Mesenchymal stem cell (in vitro differentiated cells and primary cell): ENCODE data around the gene CA9.

Experiments used
- DNase-seq: peaks from one replicate; pipeline ENCODE4 v3.0.0-alpha.2; 2013
- H2AFZ ChIP-seq: one replicate; pipeline ENCODE4 v1.6.1; 2013; ENCODE audit warnings: low read depth, mild to moderate bottlenecking, control low read depth, inconsistent platforms, low read length, moderate library complexity
- H2AK5ac ChIP-seq: 2 replicates; pipeline ENCODE4 v1.6.1; 2013; ENCODE audit warnings: low read length, moderate library complexity, mild to moderate bottlenecking, inconsistent platforms; ENCODE audit not compliant: severe bottlenecking
- H2BK120ac ChIP-seq: one replicate; pipeline ENCODE4 v1.6.1; 2013; ENCODE audit warnings: low read depth, mild to moderate bottlenecking, inconsistent platforms, low read length, moderate library complexity
- H2BK12ac ChIP-seq, 2 experiments: one replicate each; pipeline ENCODE4 v1.6.1; 2013; ENCODE audit warnings: inconsistent platforms in 2 of 2, low read length in 2 of 2, mild to moderate bottlenecking in 2 of 2, moderate library complexity in 2 of 2, control low read depth in 1 of 2
- H2BK15ac ChIP-seq: one replicate; pipeline ENCODE4 v1.6.1; 2013; ENCODE audit warnings: mild to moderate bottlenecking, low read depth, inconsistent platforms; ENCODE audit not compliant: poor library complexity, severe bottlenecking
- H2BK5ac ChIP-seq: 2 replicates; pipeline ENCODE4 v1.6.1; 2013; ENCODE audit warnings: low read depth, mild to moderate bottlenecking, low read length, control low read depth, inconsistent platforms; ENCODE audit not compliant: poor library complexity, severe bottlenecking
- H3K14ac ChIP-seq, 2 experiments: one replicate each; pipeline ENCODE4 v1.6.1; 2013; ENCODE audit warnings: inconsistent platforms in 2 of 2, low read length in 2 of 2, control low read depth in 1 of 2, mild to moderate bottlenecking in 1 of 2, moderate library complexity in 1 of 2
- H3K18ac ChIP-seq, 2 experiments: one replicate each; pipeline ENCODE4 v1.6.1; 2013; ENCODE audit warnings: inconsistent platforms in 2 of 2, low read length in 2 of 2, control low read depth in 1 of 2, low read depth in 1 of 2, mild to moderate bottlenecking in 1 of 2
- H3K23ac ChIP-seq, 2 experiments: one replicate each; pipeline ENCODE4 v1.6.1; 2013; ENCODE audit warnings: inconsistent platforms in 2 of 2, low read length in 2 of 2, mild to moderate bottlenecking in 2 of 2, moderate library complexity in 2 of 2, control low read depth in 1 of 2
- H3K27ac ChIP-seq: 2 replicates; pipeline ENCODE4 v1.5.1; 2013; ENCODE audit warnings: mild to moderate bottlenecking, moderate library complexity, low read length, control low read depth, inconsistent platforms; ENCODE audit not compliant: poor library complexity, severe bottlenecking
- H3K27me3 ChIP-seq, 2 experiments: 2 replicates each; pipeline versions ENCODE4 v1.6.1 to v1.7.0; 2013; ENCODE audit warnings: low read length in 2 of 2, mild to moderate bottlenecking in 2 of 2, moderate library complexity in 2 of 2, control low read depth in 1 of 2, inconsistent platforms in 1 of 2; ENCODE audit not compliant: control insufficient read depth in 1 of 2, insufficient read depth in 1 of 2
- H3K36me3 ChIP-seq, 2 experiments: 2 replicates each; pipeline versions ENCODE4 v1.6.1 to v1.7.0; 2013; ENCODE audit warnings: low read length in 2 of 2, control low read depth in 1 of 2, inconsistent platforms in 1 of 2, low read depth in 1 of 2, mild to moderate bottlenecking in 1 of 2; ENCODE audit not compliant: insufficient read depth in 2 of 2, control insufficient read depth in 1 of 2
- H3K4ac ChIP-seq, 2 experiments: one replicate each; pipeline ENCODE4 v1.6.1; 2013; ENCODE audit warnings: inconsistent platforms in 2 of 2, low read length in 2 of 2, mild to moderate bottlenecking in 2 of 2, moderate library complexity in 2 of 2, control low read depth in 1 of 2, low read depth in 1 of 2
- H3K4me1 ChIP-seq: 2 replicates; pipeline ENCODE4 v1.6.1; 2013; ENCODE audit warnings: low read depth, low read length, control low read depth; ENCODE audit not compliant: control insufficient read depth, insufficient read depth
- H3K4me2 ChIP-seq: 2 replicates; pipeline ENCODE4 v1.6.1; 2013; ENCODE audit warnings: low read length, mild to moderate bottlenecking, inconsistent platforms; ENCODE audit not compliant: poor library complexity, severe bottlenecking
- H3K4me3 ChIP-seq, 2 experiments: 2 replicates each; pipeline versions ENCODE4 v1.5.1 to v1.7.0; 2013; ENCODE audit warnings: low read length in 2 of 2, mild to moderate bottlenecking in 2 of 2, control low read depth in 1 of 2, low read depth in 1 of 2; ENCODE audit not compliant: insufficient read depth in 1 of 2
- H3K79me1 ChIP-seq: replicated peaks from 2 replicates; pipeline ENCODE4 v1.6.1; 2013; ENCODE audit warnings: mild to moderate bottlenecking, control low read depth, low read length, inconsistent platforms; ENCODE audit not compliant: poor library complexity, severe bottlenecking
- H3K9ac ChIP-seq: 2 replicates; pipeline ENCODE4 v1.7.0; 2013; ENCODE audit warnings: mild to moderate bottlenecking, low read length, moderate library complexity
- H3K9me3 ChIP-seq: 2 replicates; pipeline ENCODE4 v1.7.0; 2013; ENCODE audit warnings: mild to moderate bottlenecking, low read length; ENCODE audit not compliant: control insufficient read depth
- H4K8ac ChIP-seq: one replicate; pipeline ENCODE4 v1.6.1; 2013; ENCODE audit warnings: inconsistent platforms, mild to moderate bottlenecking, low read length, moderate library complexity
- H4K91ac ChIP-seq: one replicate; pipeline ENCODE4 v1.6.1; 2013; ENCODE audit warnings: mild to moderate bottlenecking, low read length, inconsistent platforms
- WGBS: methylation state at CpG from one replicate; pipeline ENCODE4 v1.1.7; 2013; ENCODE audit warnings: mixed read lengths; 5-methylcytosine and 5-hydroxymethylcytosine counted together

Gene CA9

GRCh38 chr9:35666549-35666948 is 7.2 kb upstream of the CA9 start:
- no peak overlapping the region for H3K9ac ChIP-seq
- H3K79me1 ChIP-seq = peaks cover 5% of the 10 kb centered on the region
- H3K4ac ChIP-seq = no peak overlapping the region
- no peak overlapping the region for H4K91ac ChIP-seq
- H3K4me1 ChIP-seq = peaks cover 22% of the 10 kb centered on the region
- H2BK5ac ChIP-seq = no peak overlapping the region
- peak overlapping the region; percentile 70 for H2AK5ac ChIP-seq
- H3K23ac ChIP-seq = no peak overlapping the region
- H3K4me3 ChIP-seq = no peak overlapping the region
- H3K14ac ChIP-seq = no peak overlapping the region
- H3K4me2 ChIP-seq = no peak overlapping the region
- no peak for DNase-seq
- H3K27ac ChIP-seq = no peak overlapping the region
- H4K8ac ChIP-seq = no peak overlapping the region
- no peak overlapping the region for H2BK15ac ChIP-seq
- no peaks in the 10 kb centered on the region for H3K27me3 ChIP-seq
- WGBS = 98% methylated on average over 4 of the region's 5 CpGs
- H3K18ac ChIP-seq = no peak overlapping the region
- H3K36me3 ChIP-seq = peaks cover 7 to 13% of the 10 kb centered on the region in 2 experiments
- no peak overlapping the region for H2AFZ ChIP-seq
- H3K9me3 ChIP-seq = no peaks in the 10 kb centered on the region
- no peak overlapping the region for H2BK120ac ChIP-seq
- H2BK12ac ChIP-seq = peak overlapping the region in 1 of 2 experiments; percentile 69

DNA sequence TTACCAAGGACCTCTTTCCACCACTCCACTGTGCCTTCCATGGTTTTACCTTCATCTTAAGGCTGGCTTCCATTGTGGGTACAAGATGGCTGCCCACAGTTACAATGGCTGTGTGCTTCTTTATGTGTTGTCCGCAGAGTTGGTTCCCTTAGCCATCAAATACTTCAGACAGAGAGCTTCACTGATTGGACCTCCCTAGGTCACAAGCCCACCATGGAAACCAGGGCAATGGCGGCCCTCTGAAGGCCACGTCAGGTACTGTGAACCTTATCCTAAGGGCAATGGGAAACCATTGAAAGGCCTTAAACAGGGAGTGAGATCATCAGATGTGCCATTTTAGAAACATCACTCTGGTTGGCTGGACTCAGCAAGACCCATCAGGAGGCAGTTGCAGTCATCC is 5.8 kb upstream of the CA9 start:
- H3K27me3 ChIP-seq = no peaks in the 10 kb centered on the region
- peak overlapping the region in 1 of 2 experiments; percentile 32 for H3K4ac ChIP-seq
- H4K91ac ChIP-seq = no peak overlapping the region
- H3K36me3 ChIP-seq = no peaks in the 10 kb centered on the region
- peak overlapping the region in 1 of 2 experiments; percentile 6 for H2BK12ac ChIP-seq
- no peak overlapping the region for H3K9ac ChIP-seq
- no peak overlapping the region for H2BK120ac ChIP-seq
- no peak overlapping the region for H4K8ac ChIP-seq
- no peak for DNase-seq
- H3K23ac ChIP-seq = no peak overlapping the region
- H3K9me3 ChIP-seq = no peaks in the 10 kb centered on the region
- H3K27ac ChIP-seq = no peak overlapping the region
- no peak overlapping the region for H3K18ac ChIP-seq
- H3K4me1 ChIP-seq = peaks cover 22% of the 10 kb centered on the region
- peaks cover 5% of the 10 kb centered on the region for H3K79me1 ChIP-seq
- H2AK5ac ChIP-seq = peak overlapping the region; percentile 1
- WGBS = 92% methylated on average over 3 of the region's 3 CpGs
- no peak overlapping the region for H2BK5ac ChIP-seq
- no peak overlapping the region for H3K4me3 ChIP-seq
- H3K4me2 ChIP-seq = no peak overlapping the region
- no peak overlapping the region for H2BK15ac ChIP-seq
- H3K14ac ChIP-seq = no peak overlapping the region
- H2AFZ ChIP-seq = no peak overlapping the region

DNA sequence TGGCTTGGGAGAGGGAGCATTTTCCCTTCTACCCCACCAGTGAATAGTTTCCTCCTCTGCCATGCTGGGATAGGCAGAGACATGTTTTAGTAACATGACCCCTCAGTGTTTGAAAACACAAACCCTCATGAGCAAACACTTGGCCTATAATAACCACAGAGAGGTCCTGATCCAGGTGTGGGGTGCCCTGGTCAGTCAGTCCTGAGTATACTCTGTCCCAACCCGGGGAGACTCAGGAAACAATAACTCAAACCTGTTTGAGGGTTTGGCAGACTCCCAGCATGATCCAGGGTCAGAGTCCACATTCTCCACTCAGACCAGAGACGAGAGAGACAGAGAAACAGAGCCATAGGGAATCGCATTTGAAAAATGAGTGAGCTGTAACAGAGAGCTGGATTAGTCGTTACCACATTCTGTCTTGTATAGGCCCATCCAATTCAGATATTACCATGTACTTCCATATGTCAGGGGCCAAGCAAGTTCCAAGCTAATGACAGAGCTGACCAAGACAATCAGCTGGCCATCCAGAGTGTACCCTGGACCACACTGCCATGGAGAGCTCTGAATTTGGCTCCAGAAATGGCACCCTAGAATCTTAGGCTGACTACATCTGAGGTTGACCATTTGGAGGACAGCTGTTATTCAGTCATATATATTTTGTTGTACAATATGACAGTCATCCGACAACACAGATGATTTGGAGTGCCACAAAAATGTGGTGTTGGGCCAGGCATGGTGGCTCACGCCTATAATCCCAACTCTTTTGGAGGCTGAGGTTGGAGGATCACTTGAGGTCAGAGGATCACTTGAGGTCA is 4.2 kb upstream of the CA9 start:
- no peaks in the 10 kb centered on the region for H3K36me3 ChIP-seq
- peaks cover 3 to 7% of the 10 kb centered on the region in 2 experiments for H3K27me3 ChIP-seq
- H3K79me1 ChIP-seq = peaks cover 2% of the 10 kb centered on the region
- H3K4me3 ChIP-seq = no peak overlapping the region
- no peak overlapping the region for H3K9ac ChIP-seq
- H2BK5ac ChIP-seq = peak overlapping the region; percentile 46
- 44% methylated on average over 6 of the region's 6 CpGs for WGBS
- peak overlapping the region; percentile 37 to 92 for H3K18ac ChIP-seq
- no peak overlapping the region for H4K91ac ChIP-seq
- peak overlapping the region in 1 of 2 experiments; percentile 47 for H3K4ac ChIP-seq
- peak overlapping the region in 1 of 2 experiments; percentile 21 for H2BK12ac ChIP-seq
- H2AK5ac ChIP-seq = peak overlapping the region; percentile 65
- H3K27ac ChIP-seq = peak overlapping the region; percentile 84
- peaks cover 25% of the 10 kb centered on the region for H3K4me1 ChIP-seq
- no peak overlapping the region for H2BK15ac ChIP-seq
- peak; percentile 58 for DNase-seq
- H3K9me3 ChIP-seq = no peaks in the 10 kb centered on the region
- no peak overlapping the region for H3K4me2 ChIP-seq
- no peak overlapping the region for H2AFZ ChIP-seq
- no peak overlapping the region for H3K14ac ChIP-seq
- H4K8ac ChIP-seq = peak overlapping the region; percentile 7
- H2BK120ac ChIP-seq = peak overlapping the region; percentile 54
- no peak overlapping the region for H3K23ac ChIP-seq

DNA sequence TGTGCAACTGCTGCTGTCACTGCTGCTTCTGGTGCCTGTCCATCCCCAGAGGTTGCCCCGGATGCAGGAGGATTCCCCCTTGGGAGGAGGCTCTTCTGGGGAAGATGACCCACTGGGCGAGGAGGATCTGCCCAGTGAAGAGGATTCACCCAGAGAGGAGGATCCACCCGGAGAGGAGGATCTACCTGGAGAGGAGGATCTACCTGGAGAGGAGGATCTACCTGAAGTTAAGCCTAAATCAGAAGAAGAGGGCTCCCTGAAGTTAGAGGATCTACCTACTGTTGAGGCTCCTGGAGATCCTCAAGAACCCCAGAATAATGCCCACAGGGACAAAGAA is 265 bp downstream of the CA9 start:
- H3K27ac ChIP-seq = no peak overlapping the region
- H2BK5ac ChIP-seq = no peak overlapping the region
- H2AFZ ChIP-seq = no peak overlapping the region
- H3K4me2 ChIP-seq = no peak overlapping the region
- peaks cover 21% of the 10 kb centered on the region for H3K4me1 ChIP-seq
- H3K14ac ChIP-seq = no peak overlapping the region
- H4K91ac ChIP-seq = no peak overlapping the region
- H3K36me3 ChIP-seq = no peaks in the 10 kb centered on the region
- no peaks in the 10 kb centered on the region for H3K9me3 ChIP-seq
- no peak overlapping the region for H3K4ac ChIP-seq
- no peak overlapping the region for H2BK12ac ChIP-seq
- H2AK5ac ChIP-seq = no peak overlapping the region
- H3K18ac ChIP-seq = no peak overlapping the region
- H3K79me1 ChIP-seq = no peaks in the 10 kb centered on the region
- no peak overlapping the region for H3K23ac ChIP-seq
- no peak for DNase-seq
- H4K8ac ChIP-seq = no peak overlapping the region
- 87% methylated on average over 3 of the region's 3 CpGs for WGBS
- H3K4me3 ChIP-seq = no peak overlapping the region
- no peak overlapping the region for H2BK120ac ChIP-seq
- peaks cover 4 to 24% of the 10 kb centered on the region in 2 experiments for H3K27me3 ChIP-seq
- H2BK15ac ChIP-seq = no peak overlapping the region
- H3K9ac ChIP-seq = no peak overlapping the region
